ENCODE results near the gene C15orf39.

C15orf39 gene

GRCh38 chr15:75231836-75232235 is 30.2 kb downstream of the C15orf39 start:
- DNase-seq (ENCODE audit: extremely low read depth, low read depth) = no peak
- no peak for TF ChIP-seq CTCF (IDR thresholded peaks at IDR 0.05; ENCODE audit: low read depth, low read length)

GRCh38 chr15:75232252-75232813 is 30.7 kb downstream of the C15orf39 start:
- no peak for TF ChIP-seq CTCF (IDR thresholded peaks at IDR 0.05; ENCODE audit: low read depth, low read length)

GRCh38 chr15:75232826-75233503 is 31.3 kb downstream of the C15orf39 start:
- no peak for TF ChIP-seq CTCF (IDR thresholded peaks at IDR 0.05; ENCODE audit: low read depth, low read length)
- DNase-seq (ENCODE audit: extremely low read depth, low read depth) = no peak

More at GRCh38 chr15:75232252-75232813, 30.7 kb downstream of the C15orf39 start:
- no peak for DNase-seq (ENCODE audit: extremely low read depth, low read depth)

- TF ChIP-seq CTCF (IDR thresholded peaks at IDR 0.05; ENCODE audit: low read depth, low read length) = no peak
- DNase-seq (ENCODE audit: extremely low read depth, low read depth) = no peak
These were observed 32.0 kb downstream of the C15orf39 start for GRCh38 chr15:75233504-75234190.

GRCh38 chr15:75234191-75234810 is 32.6 kb downstream of the C15orf39 start:
- no peak for TF ChIP-seq CTCF (IDR thresholded peaks at IDR 0.05; ENCODE audit: low read depth, low read length)
- DNase-seq (ENCODE audit: extremely low read depth, low read depth) = no peak

- no peak for DNase-seq (ENCODE audit: extremely low read depth, low read depth)
- TF ChIP-seq CTCF (IDR thresholded peaks at IDR 0.05; ENCODE audit: low read depth, low read length) = no peak
These were observed 33.5 kb downstream of the C15orf39 start for GRCh38 chr15:75235051-75235673.
